Loucy (cell line): ENCODE results near the gene THEM5.

Experiments used
- EZH2phosphoT487 ChIP-seq: fragments of 200-600 bp; IDR thresholded peaks from 2 replicates; pipeline ENCODE4 v1.6.1; 2018; ENCODE audit warnings: antibody characterized with exemption, mild to moderate bottlenecking, moderate library complexity, borderline replicate concordance
- TF ChIP-seq, protein P1 (sequence below): fragments of 200-600 bp; sonication (generic); conservative IDR thresholded peaks from 2 replicates; pipeline ENCODE4 v1.5.1; 2014; ENCODE audit warnings: mild to moderate bottlenecking, antibody characterized with exemption, low read length

GRCh38 chr1:151892190-151892589, 38.7 kb upstream of the THEM5 start:
- TF ChIP-seq, protein P1, sequence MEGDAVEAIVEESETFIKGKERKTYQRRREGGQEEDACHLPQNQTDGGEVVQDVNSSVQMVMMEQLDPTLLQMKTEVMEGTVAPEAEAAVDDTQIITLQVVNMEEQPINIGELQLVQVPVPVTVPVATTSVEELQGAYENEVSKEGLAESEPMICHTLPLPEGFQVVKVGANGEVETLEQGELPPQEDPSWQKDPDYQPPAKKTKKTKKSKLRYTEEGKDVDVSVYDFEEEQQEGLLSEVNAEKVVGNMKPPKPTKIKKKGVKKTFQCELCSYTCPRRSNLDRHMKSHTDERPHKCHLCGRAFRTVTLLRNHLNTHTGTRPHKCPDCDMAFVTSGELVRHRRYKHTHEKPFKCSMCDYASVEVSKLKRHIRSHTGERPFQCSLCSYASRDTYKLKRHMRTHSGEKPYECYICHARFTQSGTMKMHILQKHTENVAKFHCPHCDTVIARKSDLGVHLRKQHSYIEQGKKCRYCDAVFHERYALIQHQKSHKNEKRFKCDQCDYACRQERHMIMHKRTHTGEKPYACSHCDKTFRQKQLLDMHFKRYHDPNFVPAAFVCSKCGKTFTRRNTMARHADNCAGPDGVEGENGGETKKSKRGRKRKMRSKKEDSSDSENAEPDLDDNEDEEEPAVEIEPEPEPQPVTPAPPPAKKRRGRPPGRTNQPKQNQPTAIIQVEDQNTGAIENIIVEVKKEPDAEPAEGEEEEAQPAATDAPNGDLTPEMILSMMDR: no peak
- TF ChIP-seq EZH2phosphoT487: no peak
